Measurements from ENCODE around the gene CREB3L2.
"Not testable (repeated sequence)": the region's sequence is repeated elsewhere in the genome, so short reads cannot be mapped to it uniquely, and the experiment has no call there.

The CREB3L2 gene

DNA sequence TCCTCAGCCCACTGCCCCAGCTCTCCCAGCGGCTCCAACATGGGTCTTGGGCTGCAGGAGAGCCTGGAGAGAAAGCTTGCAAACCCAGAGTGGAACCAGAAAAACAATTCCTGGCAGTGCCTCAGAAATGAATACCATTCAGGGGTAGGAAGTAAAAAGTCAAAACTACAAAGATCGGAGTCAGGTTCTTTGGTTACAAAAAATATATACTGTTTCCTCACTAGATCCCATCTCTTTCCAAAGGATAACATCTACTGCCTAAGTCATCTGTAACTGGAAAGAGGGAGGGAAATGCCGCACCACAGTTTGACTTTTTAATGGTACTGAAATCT is 14.9 kb downstream of the CREB3L2 start:
- no peak for DNase-seq

GRCh38 chr7:137986252-137987017 is 15.5 kb downstream of the CREB3L2 start:
- DNase-seq = no peak

GRCh38 chr7:137985897-137986251 is 16.0 kb downstream of the CREB3L2 start:
- DNase-seq = no peak

- no peak for DNase-seq
These were observed 16.5 kb downstream of the CREB3L2 start for GRCh38 chr7:137985253-137985896.

GRCh38 chr7:137984181-137985041 is 17.5 kb downstream of the CREB3L2 start:
- no peak for DNase-seq

DNA sequence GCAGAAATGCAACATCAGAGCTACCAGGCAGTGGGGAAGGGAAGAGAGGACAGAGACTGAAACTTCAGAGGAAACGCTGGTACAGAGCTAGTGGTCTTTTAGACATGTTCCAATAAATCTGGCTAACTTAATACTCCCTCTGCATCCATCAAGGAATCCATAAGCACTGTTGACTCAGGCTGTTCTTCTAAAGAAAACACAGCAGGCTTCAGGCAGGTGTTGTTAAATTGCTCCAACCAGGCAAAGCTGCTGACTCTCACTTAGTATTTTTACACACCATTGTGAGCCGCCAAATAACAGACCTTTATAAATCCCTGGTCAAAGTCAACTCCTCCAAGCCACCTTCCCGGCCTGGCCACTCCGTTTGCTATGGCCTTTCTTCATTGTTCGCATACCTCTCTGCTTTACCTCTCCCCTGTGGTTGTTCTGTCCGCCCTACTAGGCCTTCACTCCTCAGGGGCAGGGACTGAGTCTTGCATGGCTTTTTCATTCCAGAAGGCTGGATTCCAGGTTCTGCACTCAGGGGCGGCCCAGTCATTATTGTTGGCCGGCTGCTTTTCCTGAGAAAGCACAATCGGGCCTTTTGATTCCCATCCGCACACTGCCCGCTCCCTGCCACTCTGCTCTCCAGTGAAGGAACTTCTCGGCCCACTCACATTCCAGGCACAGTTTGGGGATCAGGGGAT is 18.4 kb downstream of the CREB3L2 start:
- DNase-seq = no peak

GRCh38 chr7:137982394-137982793 is 19.5 kb downstream of the CREB3L2 start:
- not testable (repeated sequence) for DNase-seq

DNA sequence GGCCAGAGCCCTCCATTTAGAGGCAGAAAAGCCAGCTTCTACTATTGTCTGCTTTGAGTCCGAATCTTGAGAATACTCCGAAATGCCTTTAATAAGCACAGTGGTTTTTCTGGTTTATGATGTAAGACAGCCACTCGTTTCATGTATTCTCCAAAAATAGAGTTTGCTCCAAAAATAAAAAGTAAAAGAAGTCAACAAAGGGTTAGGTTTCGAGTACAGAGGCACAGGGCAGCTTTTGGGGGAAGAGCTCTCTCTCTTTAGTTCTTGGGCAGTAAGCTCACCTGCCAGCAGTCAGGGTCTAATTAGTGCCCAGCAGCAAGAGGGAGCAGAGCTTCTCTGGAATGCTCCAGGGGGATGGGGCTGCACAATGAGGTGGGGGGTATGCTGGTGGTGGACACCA is 20.2 kb downstream of the CREB3L2 start:
- no peak for DNase-seq

DNA sequence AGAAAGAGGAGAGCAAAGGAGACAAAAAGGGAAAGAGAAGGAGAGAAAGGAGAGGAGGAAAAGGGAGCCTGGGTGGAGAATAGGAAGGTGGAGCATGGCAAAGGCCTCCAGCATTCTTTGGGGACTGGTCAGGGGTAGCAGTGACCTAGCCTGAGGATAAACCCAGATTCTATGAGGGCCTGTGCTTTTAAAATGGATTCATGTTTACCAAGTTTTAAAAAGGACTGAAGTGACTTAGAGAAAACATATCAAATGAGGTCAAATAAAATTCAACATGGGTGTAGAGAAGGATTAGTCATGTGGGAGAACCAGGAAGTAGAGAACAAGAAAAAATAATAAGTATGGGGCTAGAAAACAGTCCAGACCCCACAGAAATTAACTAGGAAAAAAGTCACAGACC is 20.7 kb downstream of the CREB3L2 start:
- no peak for DNase-seq

- no peak for DNase-seq
These were observed 21.6 kb downstream of the CREB3L2 start for GRCh38 chr7:137980308-137980707.

- no peak for DNase-seq
These were observed 23.2 kb downstream of the CREB3L2 start for GRCh38 chr7:137978464-137979237.

DNA sequence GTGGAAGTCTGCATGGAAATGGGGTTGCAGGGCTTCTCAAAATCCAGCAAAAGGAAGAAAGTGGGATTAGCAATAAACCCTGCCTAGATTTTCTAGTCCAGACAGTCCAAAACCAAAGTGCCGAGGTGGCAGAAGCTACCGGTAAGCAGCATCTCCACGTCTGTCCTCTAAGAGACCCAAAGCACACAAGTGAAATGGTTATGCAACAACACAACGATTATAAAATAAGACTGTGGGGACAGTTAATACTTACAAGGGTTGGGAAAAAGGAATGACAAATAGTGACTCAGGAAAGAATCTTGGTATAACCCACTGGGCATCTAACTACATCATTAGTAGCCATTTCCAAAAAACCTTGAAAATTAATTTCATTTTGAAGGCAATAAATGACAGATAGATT is 24.7 kb downstream of the CREB3L2 start:
- DNase-seq = no peak

DNA sequence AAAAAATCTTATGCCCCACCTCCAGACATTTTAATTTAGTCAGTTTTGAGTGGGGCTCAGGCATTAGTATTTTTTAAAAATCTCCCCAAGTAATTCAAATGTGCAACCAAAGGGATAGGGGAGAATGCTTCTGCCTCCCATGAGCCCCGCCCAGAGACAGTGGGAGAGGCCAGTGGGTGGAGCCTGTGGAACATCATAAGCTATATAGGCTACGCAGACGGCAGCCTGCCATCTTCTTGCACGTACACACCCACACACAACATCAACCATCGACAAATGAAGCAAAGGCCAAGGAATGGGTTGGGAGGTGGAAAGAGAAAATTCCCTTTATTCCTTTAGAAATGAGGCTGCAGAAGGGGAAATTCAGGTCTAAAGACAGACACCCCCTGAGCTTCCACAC is 25.2 kb downstream of the CREB3L2 start:
- DNase-seq = no peak

- DNase-seq = no peak
These were observed 25.7 kb downstream of the CREB3L2 start for GRCh38 chr7:137976232-137976631.

- DNase-seq = no peak
These were observed 26.1 kb downstream of the CREB3L2 start for GRCh38 chr7:137975768-137976167.

DNA sequence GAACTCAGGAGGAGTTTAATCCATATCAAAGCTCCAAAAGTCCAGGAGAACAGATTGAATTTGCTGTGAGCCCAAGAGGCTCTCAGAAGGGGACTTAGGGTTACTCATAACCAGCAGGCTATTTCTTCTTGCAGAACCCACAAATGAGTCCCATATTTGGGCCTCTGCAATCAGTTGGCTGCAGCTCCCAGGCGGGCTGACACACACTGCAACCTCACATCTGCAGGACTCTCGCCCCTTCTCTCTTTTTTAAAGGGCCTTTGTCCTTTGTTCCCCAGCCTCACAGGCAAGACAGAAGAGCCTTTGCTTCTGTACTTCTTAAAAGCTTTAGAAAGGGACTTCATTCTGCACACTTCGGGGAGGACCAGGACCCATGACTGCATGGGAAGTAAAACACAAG is 26.7 kb downstream of the CREB3L2 start:
- DNase-seq = no peak

DNA sequence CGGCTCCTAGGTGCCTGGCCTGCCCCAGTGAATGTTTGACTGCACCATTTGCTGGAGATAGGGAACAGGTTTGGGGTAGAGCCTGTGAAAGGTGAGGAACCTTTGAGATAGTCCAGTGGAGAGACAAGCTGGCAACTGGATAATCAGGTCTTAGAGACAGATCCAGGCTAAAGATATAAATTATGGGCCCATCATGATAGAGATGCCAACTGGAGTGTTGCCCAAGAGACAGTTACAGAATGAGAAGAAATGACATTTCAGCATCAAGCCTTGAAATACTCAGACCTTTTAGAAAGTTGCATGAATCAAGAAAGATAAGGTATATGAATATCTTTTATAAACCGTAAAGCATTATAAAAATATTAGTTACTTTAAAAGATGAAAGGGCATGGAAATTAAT is 27.1 kb downstream of the CREB3L2 start:
- no peak for DNase-seq

DNA sequence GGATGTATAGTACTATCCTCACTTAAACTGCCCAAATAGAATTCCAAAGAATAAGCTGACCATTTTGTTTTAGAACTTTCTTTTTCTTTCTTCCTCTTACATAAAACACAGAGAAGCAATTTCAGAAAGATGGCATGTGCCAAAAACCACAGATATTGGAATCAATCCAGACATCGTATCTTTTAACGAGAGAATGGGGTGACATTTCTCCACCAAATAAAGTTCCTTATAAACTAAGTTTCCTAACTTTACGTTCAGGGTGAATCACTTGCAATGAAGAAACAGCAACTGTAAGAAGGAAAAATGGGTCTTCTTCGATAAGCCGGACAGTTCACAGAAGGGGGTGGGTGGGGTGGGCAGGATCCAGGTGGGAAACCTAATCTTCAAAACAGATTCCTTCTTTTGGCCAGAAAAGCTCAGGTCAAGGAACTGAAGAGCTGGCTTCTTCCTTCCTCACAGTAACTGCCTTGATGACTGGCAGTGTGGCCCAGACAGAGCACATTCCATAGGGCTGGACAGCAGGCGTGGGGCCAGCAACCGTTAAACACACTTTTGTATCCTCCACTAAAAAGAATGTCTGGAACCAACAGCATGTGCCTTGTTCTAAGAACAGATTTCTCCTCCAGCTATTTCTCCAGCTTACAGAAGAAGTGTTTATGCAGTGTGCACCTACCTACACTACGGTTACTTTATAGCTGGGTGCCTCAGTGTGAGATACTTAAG is 31.5 kb downstream of the CREB3L2 start:
- DNase-seq = no peak

DNA sequence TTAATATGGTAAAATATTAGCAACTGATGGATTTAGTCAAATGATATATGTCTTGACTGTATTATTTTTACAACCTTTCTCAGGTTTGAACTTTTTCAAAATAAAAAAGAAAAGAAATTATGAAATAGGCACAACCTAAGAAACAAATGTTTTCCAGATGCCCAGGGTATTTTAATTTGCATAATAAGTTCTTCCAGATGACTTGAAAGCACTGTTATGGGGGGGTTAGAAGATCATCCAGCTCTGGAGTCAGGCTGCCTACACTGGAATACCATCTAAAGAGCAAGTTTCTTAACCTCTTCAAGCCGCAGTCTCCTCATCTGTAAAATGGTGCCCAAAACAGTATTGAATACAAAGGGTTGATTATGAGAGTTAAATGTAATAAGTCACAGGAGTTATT is 32.1 kb downstream of the CREB3L2 start:
- DNase-seq = no peak

- DNase-seq = no peak
These were observed 33.0 kb downstream of the CREB3L2 start for GRCh38 chr7:137968890-137969289.

GRCh38 chr7:137968339-137968738 is 33.5 kb downstream of the CREB3L2 start:
- DNase-seq = not testable (repeated sequence)

All from CD4-positive, alpha-beta T cell treated with Interleukin-10 for 1 hour (primary cell).